Astrocyte (in vitro differentiated cells and primary cell): ENCODE results near the gene CKS1B.
"Not testable (repeated sequence)": the region's sequence is repeated elsewhere in the genome, so short reads cannot be mapped to it uniquely, and the experiment has no call there.

Source experiments
- CTCF ChIP-seq: IDR thresholded peaks from 2 replicates; pipeline ENCODE4 v1.5.1; 2011; ENCODE audit warnings: low read depth, mild to moderate bottlenecking, inconsistent platforms, low read length, moderate library complexity; ENCODE audit not compliant: insufficient read depth
- EZH2 ChIP-seq: IDR thresholded peaks from 2 replicates; pipeline ENCODE4 v1.6.1; 2012; ENCODE audit warnings: mild to moderate bottlenecking, low read length, inconsistent platforms; ENCODE audit not compliant: insufficient read depth

GRCh38 chr1:154977762-154978161 is 3.3 kb downstream of the CKS1B start:
- not testable (repeated sequence) for TF ChIP-seq CTCF, EZH2
